ENCODE results near the gene DYNC1LI1. TPM values are rescaled to one million over a fixed set of nuclear protein-coding genes. Genes with fewer than 3 reads are reported as not detected.
"Not testable (repeated sequence)": the region's sequence is repeated elsewhere in the genome, so short reads cannot be mapped to it uniquely, and the experiment has no call there.

DYNC1LI1 gene
- total RNA-seq, 3 donors from 2014 or later = 25.3 to 35.7 (median 31.8) TPM

GRCh38 chr3:32540899-32541298 lies 29.8 kb downstream of the DYNC1LI1 start:
- H3K27me3 ChIP-seq = no peaks in the 10 kb centered on the region
- no peak for DNase-seq (ENCODE audit: low spot score in 2 of 2)
- no peaks in the 10 kb centered on the region for H3K4me1 ChIP-seq
- no peaks in the 10 kb centered on the region for H3K36me3 ChIP-seq
- no peak overlapping the region for H3K4me3 ChIP-seq
- no peak overlapping the region for H3K27ac ChIP-seq
- H3K9me3 ChIP-seq = no peaks in the 10 kb centered on the region
- intact Hi-C loops (cut with DNase I; ENCODE audit: low total_unique reads) = no loop called here
- TF ChIP-seq CTCF (IDR thresholded peaks at IDR 0.05) (no peak), POLR2AphosphoS5 (IDR thresholded peaks at IDR 0.05) (no peak), POLR2A (IDR thresholded peaks at IDR 0.05) (no peak)

GRCh38 chr3:32532434-32532833 lies 38.2 kb downstream of the DYNC1LI1 start:
- Histone ChIP-seq H3K4me3 (no peak overlapping the region), H3K9me3 (no peaks in the 10 kb centered on the region), H3K36me3 (no peaks in the 10 kb centered on the region), H3K4me1 (no peaks in the 10 kb centered on the region), H3K27ac (no peak overlapping the region), H3K27me3 (no peaks in the 10 kb centered on the region)
- TF ChIP-seq POLR2A (IDR thresholded peaks at IDR 0.05) = no peak
- no peak for DNase-seq (ENCODE audit: low spot score in 2 of 2)
- intact Hi-C loops (cut with DNase I; ENCODE audit: low total_unique reads) = no loop called here

- H3K27ac ChIP-seq = no peak overlapping the region
- no peaks in the 10 kb centered on the region for H3K27me3 ChIP-seq
- no peak overlapping the region for H3K4me3 ChIP-seq
- DNase-seq (ENCODE audit: low spot score in 2 of 2) = no peak
- H3K36me3 ChIP-seq = no peaks in the 10 kb centered on the region
- H3K9me3 ChIP-seq = no peaks in the 10 kb centered on the region
- no peaks in the 10 kb centered on the region for H3K4me1 ChIP-seq
- TF ChIP-seq POLR2A (IDR thresholded peaks at IDR 0.05) = no peak
- TF ChIP-seq CTCF (IDR thresholded peaks at IDR 0.05) = no peak
- no peak for TF ChIP-seq POLR2AphosphoS5 (IDR thresholded peaks at IDR 0.05)
- intact Hi-C loops (cut with DNase I; ENCODE audit: low total_unique reads) = no loop called here
Observed at GRCh38 chr3:32531010-32531647, 39.5 kb downstream of the DYNC1LI1 start.

- no peaks in the 10 kb centered on the region for H3K36me3 ChIP-seq
- intact Hi-C loops (cut with DNase I; ENCODE audit: low total_unique reads) = no loop called here
- DNase-seq (ENCODE audit: low spot score in 2 of 2) = no peak
Observed at GRCh38 chr3:32525720-32526119, 44.9 kb downstream of the DYNC1LI1 start.

GRCh38 chr3:32522682-32523081 lies 48.0 kb downstream of the DYNC1LI1 start:
- Histone ChIP-seq H3K36me3 (no peaks in the 10 kb centered on the region), H3K4me3 (no peak overlapping the region), H3K9me3 (no peaks in the 10 kb centered on the region), H3K4me1 (no peaks in the 10 kb centered on the region), H3K27me3 (no peaks in the 10 kb centered on the region), H3K27ac (no peak overlapping the region)
- DNase-seq (ENCODE audit: low spot score in 2 of 2) = no peak
- intact Hi-C loops (cut with DNase I; ENCODE audit: low total_unique reads) = no loop called here
- TF ChIP-seq POLR2AphosphoS5 (IDR thresholded peaks at IDR 0.05) (no peak), POLR2A (IDR thresholded peaks at IDR 0.05) (no peak), CTCF (IDR thresholded peaks at IDR 0.05) (no peak)

More at GRCh38 chr3:32525720-32526119, 44.9 kb downstream of the DYNC1LI1 start:
- Histone ChIP-seq H3K4me1 (no peaks in the 10 kb centered on the region), H3K9me3 (no peaks in the 10 kb centered on the region), H3K27ac (no peak overlapping the region), H3K4me3 (no peak overlapping the region), H3K27me3 (no peaks in the 10 kb centered on the region)
- TF ChIP-seq CTCF (IDR thresholded peaks at IDR 0.05) (no peak), POLR2A (IDR thresholded peaks at IDR 0.05) (no peak), POLR2AphosphoS5 (IDR thresholded peaks at IDR 0.05) (no peak)

- H3K36me3 ChIP-seq; H3K4me3 ChIP-seq; intact Hi-C loops (cut with DNase I; ENCODE audit: low total_unique reads); H3K27ac ChIP-seq; DNase-seq (ENCODE audit: low spot score in 2 of 2); H3K9me3 ChIP-seq; H3K4me1 ChIP-seq; H3K27me3 ChIP-seq: not testable (repeated sequence)
Observed at GRCh38 chr3:32518921-32519320, 51.7 kb downstream of the DYNC1LI1 start.

GRCh38 chr3:32516751-32517150 lies 53.9 kb downstream of the DYNC1LI1 start:
- intact Hi-C loops (cut with DNase I; ENCODE audit: low total_unique reads); H3K9me3 ChIP-seq; H3K27ac ChIP-seq; H3K4me1 ChIP-seq; H3K36me3 ChIP-seq; H3K27me3 ChIP-seq; H3K4me3 ChIP-seq; DNase-seq (ENCODE audit: low spot score in 2 of 2): not testable (repeated sequence)
